Measurements from ENCODE around the gene KIFC1.

KIFC1 gene

DNA sequence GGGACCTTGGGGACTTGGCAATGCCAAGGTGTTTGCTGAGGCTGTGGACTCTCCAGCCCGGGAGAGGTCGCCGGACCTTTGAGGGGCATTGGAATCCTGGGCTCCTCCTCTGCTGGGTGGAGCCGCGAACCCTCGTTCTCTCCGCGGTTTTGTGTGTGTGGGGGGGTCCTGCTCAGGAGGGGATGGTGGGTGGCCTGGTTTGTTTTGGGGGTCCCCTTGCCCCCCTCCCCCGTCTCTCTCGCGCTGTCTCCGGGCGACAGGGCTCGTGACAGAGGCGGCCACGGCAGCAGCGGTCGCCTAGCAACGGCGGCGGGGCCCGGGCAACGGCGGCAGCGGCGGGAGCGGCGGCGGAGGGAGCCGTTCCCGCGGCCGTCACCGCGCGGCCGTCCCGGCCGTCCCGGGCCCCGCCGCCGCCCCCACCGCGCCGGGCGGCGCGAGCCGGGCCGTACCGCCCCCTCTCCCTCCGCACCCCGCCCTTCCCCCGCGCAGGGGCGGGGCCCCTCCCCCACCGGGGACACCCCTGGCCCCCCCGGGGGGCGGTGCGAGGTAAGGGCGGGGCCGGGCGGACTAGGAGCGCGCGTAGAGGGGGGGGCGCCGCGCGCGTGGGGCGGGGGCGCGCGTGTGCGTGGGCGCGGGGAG is 36.1 kb downstream of the KIFC1 start:
- DNase-seq, result peak; percentile 52

GRCh38 chr6:33428224-33428965 is 36.8 kb downstream of the KIFC1 start:
- DNase-seq, result peak; percentile 65

GRCh38 chr6:33428966-33429749 is 37.5 kb downstream of the KIFC1 start:
- DNase-seq, result no peak

DNA sequence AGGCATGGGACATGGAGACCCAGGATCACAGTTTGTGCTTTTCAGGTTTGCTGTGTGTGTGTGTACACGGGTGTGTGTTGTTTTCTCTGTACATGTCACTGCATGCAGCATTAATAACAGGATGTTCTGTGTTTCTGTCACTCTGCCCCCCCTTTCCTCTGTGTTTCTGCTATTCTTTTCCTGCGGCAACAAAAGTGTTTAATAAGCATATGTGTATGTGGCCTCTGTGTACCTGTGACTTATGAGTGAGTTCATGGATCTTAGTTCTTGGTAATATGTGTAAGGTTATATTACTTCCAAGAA is 38.1 kb downstream of the KIFC1 start:
- peak; percentile 33 for DNase-seq

GRCh38 chr6:33430334-33430733 is 38.7 kb downstream of the KIFC1 start:
- DNase-seq, result peak; percentile 44

DNA sequence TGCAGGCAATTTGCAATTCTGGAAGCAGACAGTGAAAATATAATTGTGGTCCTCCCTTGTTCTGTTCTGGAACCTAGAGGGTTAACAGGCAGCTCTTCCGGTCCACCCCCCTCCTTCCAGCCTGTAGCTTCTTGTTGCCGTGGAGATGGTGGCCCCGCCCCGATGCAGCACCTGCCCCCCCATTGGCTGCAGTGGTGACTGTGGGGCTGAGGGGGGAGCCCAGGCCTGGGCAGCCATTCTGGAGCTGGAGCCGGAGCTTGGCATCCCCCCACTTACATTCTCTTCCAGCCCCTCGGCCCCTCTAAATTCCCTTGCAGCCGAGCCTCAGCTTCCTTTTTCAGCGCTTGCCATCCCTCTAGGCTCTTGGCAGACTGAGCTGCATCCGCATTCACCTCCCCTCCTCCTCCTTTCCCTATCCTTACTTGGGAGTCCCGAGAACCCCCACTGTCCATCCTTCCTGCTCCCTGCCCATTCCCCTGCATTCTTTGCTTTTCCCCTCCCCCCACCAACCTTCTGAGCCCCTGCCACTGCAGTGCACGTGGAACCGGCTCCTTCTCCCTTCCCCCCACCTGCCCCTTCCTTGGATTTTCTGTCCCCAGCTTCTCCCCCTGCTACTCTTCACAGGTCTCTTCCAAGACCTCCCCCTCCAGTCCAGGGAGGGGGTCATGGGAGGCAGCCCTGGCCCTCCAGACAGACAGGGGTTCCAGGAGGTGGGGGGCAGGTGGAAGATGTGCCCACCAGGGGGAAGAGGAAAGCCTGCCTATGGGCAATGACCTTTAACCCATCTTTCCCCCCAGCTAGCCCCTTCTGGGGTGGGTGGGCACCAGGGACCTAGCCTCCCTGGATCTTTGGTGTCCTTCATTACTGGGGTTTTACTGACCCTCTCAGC is 39.6 kb downstream of the KIFC1 start:
- DNase-seq, result peak; percentile 84

- no peak for DNase-seq
Observed at GRCh38 chr6:33431880-33432541, 40.4 kb downstream of the KIFC1 start.

GRCh38 chr6:33432546-33432945 is 40.9 kb downstream of the KIFC1 start:
- no peak for DNase-seq

GRCh38 chr6:33433001-33433543 is 41.4 kb downstream of the KIFC1 start:
- no peak for DNase-seq

DNA sequence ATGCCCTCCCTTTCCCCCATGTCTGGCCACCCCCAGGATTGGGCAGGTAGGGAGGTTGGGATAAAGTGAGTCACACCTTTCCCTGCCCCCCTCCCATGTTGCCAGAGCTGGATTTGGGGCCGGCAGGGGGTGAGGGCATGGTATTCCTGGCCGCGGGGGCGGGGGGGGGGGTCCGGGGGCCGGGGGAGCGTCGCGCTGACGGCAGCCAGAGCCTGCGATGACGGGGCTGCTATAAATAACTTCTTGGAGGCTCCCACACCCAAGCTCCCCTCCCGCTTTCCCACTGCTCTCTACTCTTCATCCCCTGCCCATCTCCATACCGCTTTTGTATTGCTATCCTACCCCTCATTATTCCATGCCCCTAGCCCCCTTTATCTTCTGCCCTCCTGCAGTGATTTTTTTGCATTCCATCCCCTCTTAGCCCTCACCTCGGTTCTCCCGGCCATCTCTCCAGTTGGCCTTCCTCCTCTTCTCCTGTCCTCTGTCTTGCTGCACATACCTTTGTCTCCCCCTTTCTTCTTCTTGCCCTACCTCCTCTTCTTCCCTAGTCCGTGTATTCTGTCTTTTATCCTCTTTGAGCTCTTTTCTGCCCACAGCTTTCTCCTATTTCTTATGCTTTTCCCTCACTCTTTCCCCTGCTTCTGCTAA is 42.0 kb downstream of the KIFC1 start:
- no peak for DNase-seq

- no peak for DNase-seq
Observed at GRCh38 chr6:33434961-33435360, 43.3 kb downstream of the KIFC1 start.

GRCh38 chr6:33437666-33438065 is 46.0 kb downstream of the KIFC1 start:
- no peak for DNase-seq

- no peak for DNase-seq
Observed at GRCh38 chr6:33438978-33439594, 47.5 kb downstream of the KIFC1 start.

DNA sequence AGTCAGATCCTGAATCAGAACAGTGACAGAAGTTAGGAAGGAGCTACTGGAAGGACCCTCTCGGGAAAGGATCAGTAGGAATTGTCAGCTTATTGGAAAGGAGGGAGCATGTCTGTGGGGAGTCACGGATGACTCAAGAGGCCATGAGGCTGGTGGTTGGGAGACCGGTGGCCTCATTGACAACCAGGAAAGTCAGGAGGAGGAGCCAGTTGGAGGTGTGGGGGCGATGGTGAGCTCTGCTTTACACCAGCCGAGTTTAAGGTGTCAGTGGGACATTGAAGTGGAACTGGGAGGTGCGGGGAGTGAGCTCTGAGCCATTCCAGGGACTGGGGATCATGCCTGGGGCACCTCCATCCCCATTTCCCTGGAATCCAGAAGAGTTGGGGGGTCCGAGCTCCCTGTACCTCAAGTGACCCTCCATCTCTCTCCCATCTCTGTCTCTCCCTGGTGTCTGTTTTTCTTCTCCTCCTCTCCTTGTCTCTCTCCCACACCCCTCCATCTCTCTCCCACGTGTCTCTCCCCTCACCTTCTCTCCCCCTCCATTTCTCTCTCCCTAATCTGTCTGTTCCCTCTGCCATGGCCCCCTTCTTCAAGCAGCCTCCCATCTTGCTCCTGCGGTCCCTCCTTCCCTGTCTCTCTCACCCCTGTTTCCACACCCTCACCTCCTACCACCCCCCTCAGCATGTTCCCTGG is 48.5 kb downstream of the KIFC1 start:
- no peak for DNase-seq

GRCh38 chr6:33440649-33441309 is 49.2 kb downstream of the KIFC1 start:
- DNase-seq, result no peak

GRCh38 chr6:33441457-33441856 is 49.8 kb downstream of the KIFC1 start:
- DNase-seq, result no peak

- DNase-seq, result no peak
Observed at GRCh38 chr6:33442283-33442682, 50.7 kb downstream of the KIFC1 start.

DNA sequence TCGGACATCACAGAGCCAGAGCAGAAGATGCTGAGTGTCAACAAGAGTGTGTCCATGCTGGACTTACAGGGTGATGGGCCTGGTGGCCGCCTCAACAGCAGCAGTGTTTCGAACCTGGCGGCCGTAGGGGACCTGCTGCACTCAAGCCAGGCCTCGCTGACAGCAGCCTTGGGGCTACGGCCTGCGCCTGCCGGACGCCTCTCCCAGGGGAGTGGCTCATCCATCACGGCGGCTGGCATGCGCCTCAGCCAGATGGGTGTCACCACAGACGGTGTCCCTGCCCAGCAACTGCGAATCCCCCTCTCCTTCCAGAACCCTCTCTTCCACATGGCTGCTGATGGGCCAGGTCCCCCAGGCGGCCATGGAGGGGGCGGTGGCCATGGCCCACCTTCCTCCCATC is 51.4 kb downstream of the KIFC1 start:
- no peak for DNase-seq

GRCh38 chr6:33443619-33444504 is 52.2 kb downstream of the KIFC1 start:
- DNase-seq, result no peak
